PC-9 (cell line): ENCODE data around the gene CALD1. TPM values are rescaled to one million over a fixed set of nuclear protein-coding genes. Genes with fewer than 3 reads are reported as not detected.

Experiments
- BruUV-seq: library from RNA; stranded (reverse); fragments of 400-500 nt; replicated peaks from 2 replicates; lab custom pipeline; 2021; lab: Mats Ljungman, UMichigan
- CTCF ChIA-PET: fragments of 300-600 bp; sonication (Branson Sonifier 250); formaldehyde crosslinking; loops from one replicate; lab custom pipeline; 2022; ENCODE audit warnings: antibody characterized with exemption; lab: Charles Lee
- POLR2A ChIA-PET: fragments of 300-600 bp; sonication (Branson Sonifier 250); formaldehyde crosslinking; loops from one replicate; lab custom pipeline; 2022; ENCODE audit warnings: antibody characterized with exemption; ENCODE audit not compliant: unreplicated experiment; lab: Charles Lee
- DNase-seq, 2 experiments: peaks; one replicate each; pipeline versions ENCODE4 v3.0.0 to v3.0.0-alpha.2; 2015 to 2022; ENCODE audit warnings: mixed read lengths in 1 of 2
- H2AFZ ChIP-seq: fragments of 200-600 bp; sonication (generic); 2 replicates; pipeline ENCODE4 v1.8.1; 2017; ENCODE audit warnings: antibody characterized with exemption
- H3F3A ChIP-seq: fragments of 200-600 bp; sonication (generic); 2 replicates; pipeline ENCODE4 v1.8.1; 2017; ENCODE audit warnings: antibody characterized with exemption, mild to moderate bottlenecking, low read depth; ENCODE audit not compliant: insufficient read depth
- H3K27ac ChIP-seq: fragments of 200-600 bp; sonication (generic); 2 replicates; pipeline ENCODE4 v1.6.1; 2016; ENCODE audit warnings: mixed run types
- H3K27me3 ChIP-seq: fragments of 200-600 bp; sonication (generic); 2 replicates; pipeline ENCODE4 v1.6.1; 2016; ENCODE audit warnings: low read depth, mixed run types; ENCODE audit not compliant: insufficient read depth
- H3K36me3 ChIP-seq: fragments of 200-600 bp; sonication (generic); 2 replicates; pipeline ENCODE4 v1.6.1; 2016; ENCODE audit warnings: low read depth, mixed run types
- H3K4me1 ChIP-seq: fragments of 200-600 bp; sonication (generic); replicated peaks from 2 replicates; pipeline ENCODE4 v1.6.1; 2016; ENCODE audit warnings: mixed run types; ENCODE audit not compliant: insufficient read depth
- H3K4me2 ChIP-seq: fragments of 200-600 bp; sonication (generic); 2 replicates; pipeline ENCODE4 v1.6.1; 2017; ENCODE audit warnings: mixed run types
- H3K4me3 ChIP-seq: fragments of 200-600 bp; sonication (generic); 2 replicates; pipeline ENCODE4 v1.6.1; 2016; ENCODE audit warnings: mixed run types
- H3K79me2 ChIP-seq: fragments of 200-600 bp; sonication (generic); 2 replicates; pipeline ENCODE4 v1.6.1; 2017; ENCODE audit warnings: low read depth, mixed run types
- H3K9me2 ChIP-seq: fragments of 200-600 bp; sonication (generic); 2 replicates; pipeline ENCODE4 v1.8.1; 2017; ENCODE audit warnings: mild to moderate bottlenecking; ENCODE audit not compliant: insufficient read depth
- H3K9me3 ChIP-seq: fragments of 200-600 bp; sonication (generic); 2 replicates; pipeline ENCODE4 v1.8.1; 2016; ENCODE audit warnings: low read depth; ENCODE audit not compliant: insufficient read depth
- H4K20me1 ChIP-seq: fragments of 200-600 bp; sonication (generic); 2 replicates; pipeline ENCODE4 v1.8.1; 2017; ENCODE audit not compliant: insufficient read depth
- EZH2 ChIP-seq: fragments of 200-600 bp; sonication (generic); IDR thresholded peaks from 2 replicates; pipeline ENCODE4 v1.8.0; 2017; ENCODE audit warnings: antibody characterized with exemption, low read depth
- intact Hi-C: fragments of 100-400 bp; cut with micrococcal nuclease; formaldehyde crosslinking; loops from one replicate; pipeline ENCODE4 v1.10.0; 2022; ENCODE audit not compliant: unreplicated experiment
- total RNA-seq: library from RNA; stranded (reverse); gene quantifications from 2 replicates; pipeline ENCODE4 v1.2.3, GENCODE V29; 2021
- TF ChIP-seq, protein P1 (sequence below): fragments of 200-600 bp; sonication (generic); conservative IDR thresholded peaks from 2 replicates; pipeline ENCODE4 v1.6.1; 2017; ENCODE audit warnings: mixed run types, antibody characterized with exemption, mild to moderate bottlenecking, moderate library complexity

Gene CALD1
- total RNA-seq, 1 experiment from 2014 or later: 84.4 TPM

DNA sequence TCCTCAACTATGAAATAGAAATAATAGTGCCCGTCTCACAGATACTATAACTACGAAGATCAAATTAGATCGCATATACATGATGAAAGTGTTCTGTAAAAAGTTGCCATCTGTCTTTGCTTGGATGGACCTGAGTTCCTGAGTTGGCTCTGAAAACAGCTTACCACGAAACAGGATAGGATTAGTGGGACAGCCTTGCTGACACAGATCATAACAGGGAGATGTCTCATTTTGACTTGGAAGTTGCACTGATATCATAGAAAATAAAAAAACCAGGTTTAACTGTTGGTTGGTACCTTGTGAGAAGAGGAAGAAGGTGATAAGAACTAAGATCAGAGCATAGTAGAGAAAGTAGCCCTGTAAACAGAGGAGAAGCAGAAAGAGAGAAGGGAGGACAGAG is 127.6 kb downstream of the CALD1 start:
- TF ChIP-seq, protein P1, sequence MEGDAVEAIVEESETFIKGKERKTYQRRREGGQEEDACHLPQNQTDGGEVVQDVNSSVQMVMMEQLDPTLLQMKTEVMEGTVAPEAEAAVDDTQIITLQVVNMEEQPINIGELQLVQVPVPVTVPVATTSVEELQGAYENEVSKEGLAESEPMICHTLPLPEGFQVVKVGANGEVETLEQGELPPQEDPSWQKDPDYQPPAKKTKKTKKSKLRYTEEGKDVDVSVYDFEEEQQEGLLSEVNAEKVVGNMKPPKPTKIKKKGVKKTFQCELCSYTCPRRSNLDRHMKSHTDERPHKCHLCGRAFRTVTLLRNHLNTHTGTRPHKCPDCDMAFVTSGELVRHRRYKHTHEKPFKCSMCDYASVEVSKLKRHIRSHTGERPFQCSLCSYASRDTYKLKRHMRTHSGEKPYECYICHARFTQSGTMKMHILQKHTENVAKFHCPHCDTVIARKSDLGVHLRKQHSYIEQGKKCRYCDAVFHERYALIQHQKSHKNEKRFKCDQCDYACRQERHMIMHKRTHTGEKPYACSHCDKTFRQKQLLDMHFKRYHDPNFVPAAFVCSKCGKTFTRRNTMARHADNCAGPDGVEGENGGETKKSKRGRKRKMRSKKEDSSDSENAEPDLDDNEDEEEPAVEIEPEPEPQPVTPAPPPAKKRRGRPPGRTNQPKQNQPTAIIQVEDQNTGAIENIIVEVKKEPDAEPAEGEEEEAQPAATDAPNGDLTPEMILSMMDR: no peak
- no peak overlapping the region for H3K4me3 ChIP-seq
- intact Hi-C loops: no loop called here
- no peak overlapping the region for H3K27ac ChIP-seq
- CTCF ChIA-PET: no interaction called here
- no peak for DNase-seq
- no peak overlapping the region for H3K4me2 ChIP-seq
- H2AFZ ChIP-seq: no peak overlapping the region
- no peaks in the 10 kb centered on the region for H3K36me3 ChIP-seq
- H3K27me3 ChIP-seq: no peaks in the 10 kb centered on the region
- H3F3A ChIP-seq: no peaks in the 10 kb centered on the region
- H3K79me2 ChIP-seq: no peaks in the 10 kb centered on the region
- no peaks in the 10 kb centered on the region for H4K20me1 ChIP-seq
- H3K9me3 ChIP-seq: no peaks in the 10 kb centered on the region
- H3K4me1 ChIP-seq: no peaks in the 10 kb centered on the region
- POLR2A ChIA-PET: no interaction called here
- no TSS peak for BruUV-seq
- no peaks in the 10 kb centered on the region for H3K9me2 ChIP-seq

DNA sequence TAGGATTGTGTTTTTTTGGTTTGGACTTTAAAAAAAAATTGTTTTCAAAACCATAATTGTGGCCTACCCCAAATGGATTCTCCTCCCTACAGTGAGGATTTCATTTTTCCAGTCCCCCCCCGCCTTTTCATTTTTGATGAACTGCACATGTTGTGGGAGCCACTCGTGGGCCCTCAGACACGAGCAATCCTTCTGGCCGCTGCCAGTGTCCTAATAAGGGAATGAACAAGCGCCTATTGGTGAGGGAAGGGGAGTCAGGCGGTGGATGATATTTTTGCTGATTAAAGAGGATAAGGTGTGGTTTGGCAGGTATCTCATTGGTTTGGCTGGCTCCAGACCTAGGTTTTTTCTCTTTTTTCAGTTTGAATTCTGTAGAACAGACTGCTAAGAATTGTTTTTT is 128.2 kb downstream of the CALD1 start:
- Histone ChIP-seq H3K9me3 (no peaks in the 10 kb centered on the region), H3K36me3 (no peaks in the 10 kb centered on the region), H3K27me3 (no peaks in the 10 kb centered on the region), H4K20me1 (no peaks in the 10 kb centered on the region), H3F3A (no peaks in the 10 kb centered on the region), H2AFZ (no peak overlapping the region), H3K27ac (no peak overlapping the region), H3K4me3 (no peak overlapping the region), H3K79me2 (no peaks in the 10 kb centered on the region), H3K4me2 (no peak overlapping the region), H3K4me1 (no peaks in the 10 kb centered on the region), H3K9me2 (no peaks in the 10 kb centered on the region)
- CTCF ChIA-PET: no interaction called here
- BruUV-seq: no TSS peak
- intact Hi-C loops: no loop called here
- POLR2A ChIA-PET: no interaction called here
- TF ChIP-seq EZH2: no peak
- TF ChIP-seq, protein P1: no peak
- DNase-seq: no peak

DNA sequence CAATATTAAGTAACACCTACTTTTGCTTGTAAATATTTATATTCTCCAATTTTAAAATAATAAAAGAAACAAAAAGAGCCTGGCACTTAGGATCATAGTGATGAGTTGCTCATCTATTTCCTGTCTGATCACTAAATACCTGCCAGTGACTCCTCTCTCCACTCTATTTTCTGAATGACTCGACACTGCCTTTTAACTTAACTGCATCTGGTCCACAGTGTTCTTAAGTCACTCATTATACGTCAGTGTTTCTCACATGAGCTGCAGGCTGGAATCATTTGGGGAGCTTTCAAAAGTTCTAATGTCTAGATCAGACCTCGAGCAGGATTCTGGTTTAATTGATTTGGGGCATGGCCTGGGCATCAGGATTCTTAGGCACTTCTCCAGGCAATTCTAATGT is 128.9 kb downstream of the CALD1 start:
- no peaks in the 10 kb centered on the region for H3K27me3 ChIP-seq
- DNase-seq: no peak
- no TSS peak for BruUV-seq
- no peak for TF ChIP-seq EZH2
- TF ChIP-seq, protein P1: no peak
- H2AFZ ChIP-seq: no peak overlapping the region
- H3K4me2 ChIP-seq: no peak overlapping the region
- no peaks in the 10 kb centered on the region for H3K9me2 ChIP-seq
- H3K9me3 ChIP-seq: no peaks in the 10 kb centered on the region
- intact Hi-C loops: no loop called here
- ChIA-PET POLR2A (interaction anchor here (0.5 kb wide), 1 partner anchor 170 kb away, joined by 8 read pairs; no protein-coding TSS in a partner anchor), CTCF (no interaction called here)
- H3K36me3 ChIP-seq: no peaks in the 10 kb centered on the region
- H4K20me1 ChIP-seq: no peaks in the 10 kb centered on the region
- H3K4me1 ChIP-seq: no peaks in the 10 kb centered on the region; the same call in 1 of the 2 replicates
- H3F3A ChIP-seq: no peaks in the 10 kb centered on the region
- no peaks in the 10 kb centered on the region for H3K79me2 ChIP-seq
- H3K27ac ChIP-seq: no peak overlapping the region
- H3K4me3 ChIP-seq: no peak overlapping the region
